Measurements from ENCODE around the gene FAM89A. TPM values are rescaled to one million over a fixed set of nuclear protein-coding genes. Genes with fewer than 3 reads are reported as not detected.

The FAM89A gene
- 5.4 and 5.8 TPM in 2 replicates for total RNA-seq

GRCh38 chr1:231040019-231040799, at the start of gene FAM89A:
Gene FAM89A (minus strand): TSS chr1:231040254. CDS start chr1:231040211, 43 bp downstream.
- intact Hi-C loops (cut with micrococcal nuclease): loop anchor here (1.0 to 2.0 kb wide), 2 partner anchors 62 to 169 kb away; partner anchors contain the start of gene TTC13

- intact Hi-C loops (cut with micrococcal nuclease): no loop called here
Observed at GRCh38 chr1:231084353-231084752, 44.3 kb upstream of the FAM89A start.

- intact Hi-C loops (cut with micrococcal nuclease): no loop called here
Observed at GRCh38 chr1:231079163-231079562, 39.1 kb upstream of the FAM89A start.

- intact Hi-C loops (cut with micrococcal nuclease): no loop called here
Observed at GRCh38 chr1:231078250-231078649, 38.2 kb upstream of the FAM89A start.

DNA sequence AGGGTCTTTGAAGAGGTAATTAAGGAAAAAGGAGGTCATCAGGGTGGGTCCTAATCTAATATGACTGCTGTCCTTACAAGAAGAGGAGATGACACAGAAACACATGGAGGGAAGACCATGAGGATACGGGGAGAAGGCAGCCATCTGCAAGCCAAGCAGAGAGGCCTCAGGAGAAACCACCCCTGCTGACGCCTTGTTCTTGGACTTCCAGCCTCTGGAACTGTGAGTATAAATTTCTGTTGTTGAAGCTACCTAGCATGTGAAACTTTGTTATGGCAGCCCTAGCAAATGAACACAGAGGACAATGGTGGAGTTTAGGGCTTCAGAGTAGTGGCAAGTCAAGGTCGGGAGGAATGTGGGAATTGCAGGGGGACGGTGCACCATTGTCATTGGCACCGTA, 36.7 kb upstream of the FAM89A start:
- intact Hi-C loops (cut with micrococcal nuclease): no loop called here

- intact Hi-C loops (cut with micrococcal nuclease): no loop called here
Observed at GRCh38 chr1:231075497-231075896, 35.4 kb upstream of the FAM89A start.

GRCh38 chr1:231075020-231075419, 35.0 kb upstream of the FAM89A start:
- intact Hi-C loops (cut with micrococcal nuclease): no loop called here

DNA sequence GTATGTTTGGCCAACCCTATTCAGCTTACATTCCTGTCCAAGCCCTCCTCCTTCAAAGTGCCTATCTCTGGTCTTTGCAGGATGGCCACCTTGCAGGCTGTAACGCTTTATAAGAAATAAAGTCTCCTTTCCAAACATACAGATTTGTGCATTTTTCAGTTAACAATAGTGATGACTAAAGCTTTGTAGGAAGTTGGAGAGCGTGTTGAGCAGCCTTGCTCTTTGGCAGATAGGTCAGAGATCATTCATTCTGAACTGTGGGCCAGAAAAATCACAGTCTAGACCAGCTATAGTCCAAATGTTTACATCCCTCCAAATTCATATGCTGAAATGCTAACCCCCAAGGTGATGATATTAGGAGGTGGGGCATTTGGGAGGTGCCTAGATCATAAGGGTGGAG, 34.0 kb upstream of the FAM89A start:
- intact Hi-C loops (cut with micrococcal nuclease): no loop called here

- intact Hi-C loops (cut with micrococcal nuclease): no loop called here
Observed at GRCh38 chr1:231073331-231073730, 33.3 kb upstream of the FAM89A start.

- intact Hi-C loops (cut with micrococcal nuclease): no loop called here
Observed at GRCh38 chr1:231072502-231073094, 32.5 kb upstream of the FAM89A start.

DNA sequence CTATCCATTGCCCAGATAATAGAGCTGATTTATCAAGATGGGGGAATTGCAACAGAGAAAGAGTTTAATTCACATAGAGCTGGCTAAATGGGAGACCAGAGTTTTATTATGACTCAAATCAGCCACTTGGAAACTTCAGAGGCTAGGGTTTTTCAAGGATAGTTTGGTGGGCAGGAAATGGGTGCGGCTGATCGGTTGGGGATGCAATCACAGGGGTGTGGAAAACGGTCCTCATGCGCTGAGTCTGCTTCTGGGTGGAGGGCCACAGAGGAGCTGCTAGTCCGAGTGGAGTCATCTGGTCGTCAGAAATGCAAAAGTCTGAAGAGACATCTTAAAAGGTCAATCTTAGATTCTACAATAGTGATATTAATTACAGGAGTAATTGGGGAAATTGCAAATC, 32.0 kb upstream of the FAM89A start:
- intact Hi-C loops (cut with micrococcal nuclease): no loop called here

- intact Hi-C loops (cut with micrococcal nuclease): no loop called here
Observed at GRCh38 chr1:231070758-231071444, 30.8 kb upstream of the FAM89A start.

- intact Hi-C loops (cut with micrococcal nuclease): no loop called here
Observed at GRCh38 chr1:231069333-231069732, 29.3 kb upstream of the FAM89A start.

GRCh38 chr1:231068762-231069161, 28.7 kb upstream of the FAM89A start:
- intact Hi-C loops (cut with micrococcal nuclease): no loop called here

DNA sequence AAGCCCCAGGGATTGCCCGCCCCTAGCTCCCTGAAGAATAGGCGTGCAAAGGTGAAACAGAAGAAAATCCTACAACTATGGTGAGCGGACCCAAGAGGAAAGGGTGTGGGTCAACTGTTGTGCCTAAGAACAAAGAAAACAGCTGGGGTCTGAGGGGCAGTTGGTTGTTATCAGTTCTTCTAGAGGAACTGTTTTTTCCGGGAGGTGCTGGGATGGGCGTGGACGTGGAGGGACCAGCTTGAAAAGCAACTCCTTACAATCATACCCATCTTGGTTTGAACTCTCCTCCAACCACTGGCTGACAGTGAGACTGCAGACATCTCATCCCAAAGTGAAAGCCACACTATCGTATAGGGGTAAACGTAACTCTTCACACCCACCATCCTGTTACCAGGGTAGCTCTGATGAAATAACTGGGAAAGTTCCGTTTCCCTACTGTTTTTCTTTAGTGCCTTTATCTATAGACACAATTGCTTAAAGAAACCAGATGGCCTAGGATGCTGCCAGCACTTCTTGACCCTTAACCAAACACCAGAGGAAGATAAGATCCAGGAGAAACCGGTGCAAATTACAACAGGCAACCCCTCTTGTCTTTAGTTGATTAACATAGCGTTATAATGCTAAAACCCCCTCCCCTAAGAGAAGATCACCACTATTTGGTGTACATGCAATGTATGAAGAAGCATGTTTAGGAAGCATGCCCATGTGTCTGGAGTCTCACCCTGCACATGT, 25.6 kb upstream of the FAM89A start:
- intact Hi-C loops (cut with micrococcal nuclease): no loop called here

DNA sequence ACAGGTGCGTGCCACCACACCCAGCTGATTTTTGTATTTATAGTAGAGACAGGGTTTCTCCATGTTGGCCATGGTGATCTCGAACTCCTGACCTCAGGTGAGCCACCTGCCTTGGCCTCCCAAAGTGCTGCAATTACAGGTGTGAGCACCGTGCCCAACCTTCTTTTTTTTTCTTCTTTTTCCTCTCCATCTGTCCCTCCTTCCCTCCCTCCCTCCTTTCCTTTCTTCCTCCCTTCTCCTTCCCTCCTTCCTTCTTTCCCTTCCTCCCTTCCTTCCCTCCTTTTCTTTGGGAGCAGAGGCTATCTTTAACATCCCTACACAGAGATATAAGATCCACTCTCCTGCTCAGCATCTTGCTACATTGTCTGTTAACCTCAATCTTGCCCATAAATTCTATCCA, 24.4 kb upstream of the FAM89A start:
- intact Hi-C loops (cut with micrococcal nuclease): no loop called here

- intact Hi-C loops (cut with micrococcal nuclease): no loop called here
Observed at GRCh38 chr1:231063331-231063730, 23.3 kb upstream of the FAM89A start.

GRCh38 chr1:231062500-231063270, 22.6 kb upstream of the FAM89A start:
- intact Hi-C loops (cut with micrococcal nuclease): no loop called here

- intact Hi-C loops (cut with micrococcal nuclease): no loop called here
Observed at GRCh38 chr1:231059566-231060193, 19.6 kb upstream of the FAM89A start.

DNA sequence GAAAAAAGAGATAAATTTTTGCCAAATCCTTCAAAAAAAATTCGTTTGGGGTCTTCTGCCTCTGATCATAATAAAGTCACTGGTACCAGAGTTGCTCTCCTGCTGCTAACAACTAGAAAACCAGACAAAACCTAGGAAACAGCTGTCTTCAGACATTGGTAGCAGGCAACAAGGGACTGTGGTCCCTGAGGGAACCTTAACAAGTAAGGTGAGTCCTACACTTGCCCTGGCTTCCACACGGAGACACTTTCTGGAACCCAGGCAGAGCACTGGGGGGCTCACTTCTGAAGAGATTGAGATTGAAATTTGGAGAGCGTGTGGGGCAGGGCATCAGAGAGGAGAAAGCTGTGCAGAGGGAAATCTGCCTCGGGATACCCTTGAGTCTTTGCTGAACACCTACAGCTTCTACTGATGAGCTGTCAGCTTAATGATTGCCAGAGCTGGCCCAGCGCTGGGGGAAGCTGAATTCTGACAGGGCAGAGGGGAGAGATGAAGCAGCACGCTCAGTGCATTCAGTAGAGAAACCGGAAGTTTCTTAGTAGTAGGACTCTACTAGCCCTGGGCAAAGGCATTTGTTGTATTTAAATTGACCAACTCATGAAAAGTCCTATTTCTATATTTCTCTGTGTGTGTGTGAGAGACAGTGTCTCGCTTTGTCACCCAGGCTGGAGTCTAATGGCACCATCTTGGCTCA, 18.5 kb upstream of the FAM89A start:
- intact Hi-C loops (cut with micrococcal nuclease): no loop called here

Measured in T-helper 2 cell treated with Interferon-gamma antibody and Interleukin-4, amounts not matched to agents 100 ng/mL and 5 ng/mL, for 36 hours (primary cell).